ENCODE data around the gene NDRG4.

NDRG4 gene

GRCh38 chr16:58494981-58495520 is 4.9 kb upstream of the NDRG4 start:
- peak; percentile 78 for DNase-seq (ENCODE audit: low spot score)

GRCh38 chr16:58495521-58496331 is 4.2 kb upstream of the NDRG4 start:
- DNase-seq (ENCODE audit: low spot score) = no peak

GRCh38 chr16:58497468-58497867 is 2.5 kb upstream of the NDRG4 start:
- DNase-seq (ENCODE audit: low spot score) = no peak

- DNase-seq (ENCODE audit: low spot score) = no peak
Observed at GRCh38 chr16:58497935-58498334, 2.0 kb upstream of the NDRG4 start.

- no peak for DNase-seq (ENCODE audit: low spot score)
Observed at GRCh38 chr16:58498341-58499091, 1.4 kb upstream of the NDRG4 start.

GRCh38 chr16:58499092-58499511 is 841 bp upstream of the NDRG4 start:
- no peak for DNase-seq (ENCODE audit: low spot score)

- no peak for DNase-seq (ENCODE audit: low spot score)
Observed at GRCh38 chr16:58500430-58501241, 693 bp downstream of the NDRG4 start.

GRCh38 chr16:58501242-58502131 is 1.5 kb downstream of the NDRG4 start:
- no peak for DNase-seq (ENCODE audit: low spot score)

- DNase-seq (ENCODE audit: low spot score) = no peak
Observed at GRCh38 chr16:58502217-58502921, 2.4 kb downstream of the NDRG4 start.

GRCh38 chr16:58503166-58503862 is 3.4 kb downstream of the NDRG4 start:
- DNase-seq (ENCODE audit: low spot score) = no peak

GRCh38 chr16:58503863-58504688 is 4.1 kb downstream of the NDRG4 start:
- DNase-seq (ENCODE audit: low spot score) = no peak

- peak; percentile 27 for DNase-seq (ENCODE audit: low spot score)
Observed at GRCh38 chr16:58506241-58507194, 6.6 kb downstream of the NDRG4 start.

- no peak for DNase-seq (ENCODE audit: low spot score)
Observed at GRCh38 chr16:58507195-58507962, 7.4 kb downstream of the NDRG4 start.

GRCh38 chr16:58507963-58508670 is 8.2 kb downstream of the NDRG4 start:
- DNase-seq (ENCODE audit: low spot score) = no peak

GRCh38 chr16:58508671-58509251 is 8.8 kb downstream of the NDRG4 start:
- DNase-seq (ENCODE audit: low spot score) = no peak
